Measurements from ENCODE around the gene SLC35F4.

Gene SLC35F4

GRCh38 chr14:57797160-57797559, 68.7 kb downstream of the SLC35F4 start:
- TF ChIP-seq POLR2A (IDR thresholded peaks at IDR 0.05; ENCODE audit: extremely low read depth, insufficient read length) (no peak), MAX (IDR thresholded peaks at IDR 0.05; ENCODE audit: low read depth, low read length) (no peak), CTCF (IDR thresholded peaks at IDR 0.05; ENCODE audit: low read depth, low read length) (no peak), MYC (IDR thresholded peaks at IDR 0.05; ENCODE audit: low read depth, low read length) (no peak)
- H3K4me3 ChIP-seq (ENCODE audit: low read depth, low read length) = no peak overlapping the region
- DNase-seq (ENCODE audit: low read depth) = no peak

- TF ChIP-seq MAX (IDR thresholded peaks at IDR 0.05; ENCODE audit: low read depth, low read length) (no peak), MYC (IDR thresholded peaks at IDR 0.05; ENCODE audit: low read depth, low read length) (no peak), CTCF (IDR thresholded peaks at IDR 0.05; ENCODE audit: low read depth, low read length) (no peak), POLR2A (IDR thresholded peaks at IDR 0.05; ENCODE audit: extremely low read depth, insufficient read length) (no peak)
- no peak overlapping the region for H3K4me3 ChIP-seq (ENCODE audit: low read depth, low read length)
- DNase-seq (ENCODE audit: low read depth) = no peak
Measured at GRCh38 chr14:57796556-57796955, 69.3 kb downstream of the SLC35F4 start.

GRCh38 chr14:57785058-57785457, 80.8 kb downstream of the SLC35F4 start:
- H3K4me3 ChIP-seq (ENCODE audit: low read depth, low read length) = no peak overlapping the region
- no peak for DNase-seq (ENCODE audit: low read depth)
- no peak for TF ChIP-seq CTCF (IDR thresholded peaks at IDR 0.05; ENCODE audit: low read depth, low read length)
- TF ChIP-seq POLR2A (IDR thresholded peaks at IDR 0.05; ENCODE audit: extremely low read depth, insufficient read length) = no peak
- TF ChIP-seq MYC (IDR thresholded peaks at IDR 0.05; ENCODE audit: low read depth, low read length) = no peak
- no peak for TF ChIP-seq MAX (IDR thresholded peaks at IDR 0.05; ENCODE audit: low read depth, low read length)

GRCh38 chr14:57771801-57772200, 94.1 kb downstream of the SLC35F4 start:
- TF ChIP-seq POLR2A (IDR thresholded peaks at IDR 0.05; ENCODE audit: extremely low read depth, insufficient read length) (no peak), CTCF (IDR thresholded peaks at IDR 0.05; ENCODE audit: low read depth, low read length) (no peak)
- DNase-seq (ENCODE audit: low read depth) = no peak
- H3K4me3 ChIP-seq (ENCODE audit: low read depth, low read length) = no peak overlapping the region

- H3K4me3 ChIP-seq (ENCODE audit: low read depth, low read length) = no peak overlapping the region
- DNase-seq (ENCODE audit: low read depth) = no peak
- TF ChIP-seq MAX (IDR thresholded peaks at IDR 0.05; ENCODE audit: low read depth, low read length) = no peak
- TF ChIP-seq CTCF (IDR thresholded peaks at IDR 0.05; ENCODE audit: low read depth, low read length) = no peak
- TF ChIP-seq MYC (IDR thresholded peaks at IDR 0.05; ENCODE audit: low read depth, low read length) = no peak
- TF ChIP-seq POLR2A (IDR thresholded peaks at IDR 0.05; ENCODE audit: extremely low read depth, insufficient read length) = no peak
Measured at GRCh38 chr14:57769863-57770523, 95.9 kb downstream of the SLC35F4 start.

GRCh38 chr14:57761800-57762199, 104.1 kb downstream of the SLC35F4 start:
- TF ChIP-seq MAX (IDR thresholded peaks at IDR 0.05; ENCODE audit: low read depth, low read length) = no peak
- TF ChIP-seq MYC (IDR thresholded peaks at IDR 0.05; ENCODE audit: low read depth, low read length) = no peak
- TF ChIP-seq CTCF (IDR thresholded peaks at IDR 0.05; ENCODE audit: low read depth, low read length) = no peak
- TF ChIP-seq POLR2A (IDR thresholded peaks at IDR 0.05; ENCODE audit: extremely low read depth, insufficient read length) = no peak
- H3K4me3 ChIP-seq (ENCODE audit: low read depth, low read length) = no peak overlapping the region
- no peak for DNase-seq (ENCODE audit: low read depth)

All from NB4 (cell line).